GM04503 (cell line): Measurements from ENCODE around the gene KCNJ12.
"Not testable (repeated sequence)": the region's sequence is repeated elsewhere in the genome, so short reads cannot be mapped to it uniquely, and the experiment has no call there.

Experiments used
- DNase-seq: peaks from one replicate; pipeline ENCODE4 v3.0.0-alpha.2; 2012; ENCODE audit warnings: low read depth

Gene KCNJ12

DNA sequence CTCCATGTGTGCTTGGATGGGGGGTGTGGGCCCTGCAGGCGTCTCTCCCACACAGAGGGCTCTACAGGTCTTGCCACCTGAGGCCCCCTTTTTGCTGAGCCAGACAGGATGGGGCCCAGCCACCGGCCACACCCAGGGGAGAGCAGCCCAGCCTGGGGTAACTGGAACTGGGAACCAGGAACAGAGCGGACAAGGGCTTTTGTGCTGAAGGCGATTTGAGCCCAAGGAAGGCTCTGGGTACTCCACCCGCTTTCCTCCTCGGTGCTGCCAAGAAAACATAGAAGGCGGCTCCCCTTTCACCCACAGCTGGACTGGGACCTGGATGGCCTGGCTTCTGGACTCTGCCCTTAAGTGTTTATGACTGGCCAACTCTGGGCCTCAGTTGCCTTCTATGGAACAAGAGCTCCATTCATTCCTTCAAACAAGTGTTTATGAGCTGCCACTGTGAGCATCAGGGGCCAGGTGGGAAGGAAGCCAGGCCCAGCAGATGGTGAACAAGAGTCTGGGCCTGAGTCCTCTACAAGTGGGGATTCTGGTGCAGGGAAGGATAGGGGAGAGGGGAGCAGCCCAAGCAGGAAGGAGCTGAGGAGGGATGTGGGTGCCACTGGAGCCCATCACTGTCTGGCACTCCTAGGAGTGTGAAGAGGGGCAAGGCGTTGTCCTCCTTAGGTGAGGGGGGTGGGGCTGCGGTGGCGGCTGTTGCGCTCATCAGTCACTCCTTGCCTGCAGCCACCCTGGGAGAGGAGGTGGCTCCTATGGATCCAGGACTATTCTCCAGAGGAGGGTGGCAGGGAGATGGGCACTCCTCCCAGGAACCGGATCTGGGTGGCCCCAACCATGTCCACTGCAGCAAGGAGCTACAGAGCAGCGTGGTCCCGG is 46.4 kb downstream of the KCNJ12 start:
- not testable (repeated sequence) for DNase-seq

DNA sequence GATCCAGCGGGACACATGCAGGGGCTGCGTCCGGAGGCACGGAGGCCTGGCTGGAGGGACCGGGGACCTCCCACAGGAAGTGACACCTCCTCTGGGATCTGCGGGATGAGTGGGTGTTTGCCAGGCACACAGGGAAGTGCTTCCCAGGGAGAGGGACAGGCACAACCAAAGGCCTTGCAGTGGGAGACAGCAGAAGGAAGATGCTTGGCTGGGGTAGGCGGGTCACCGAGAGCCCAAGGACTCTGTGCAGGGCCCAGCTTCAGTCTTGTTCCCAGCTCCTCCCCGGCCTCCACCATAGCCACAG is 47.0 kb downstream of the KCNJ12 start:
- DNase-seq: not testable (repeated sequence)

DNA sequence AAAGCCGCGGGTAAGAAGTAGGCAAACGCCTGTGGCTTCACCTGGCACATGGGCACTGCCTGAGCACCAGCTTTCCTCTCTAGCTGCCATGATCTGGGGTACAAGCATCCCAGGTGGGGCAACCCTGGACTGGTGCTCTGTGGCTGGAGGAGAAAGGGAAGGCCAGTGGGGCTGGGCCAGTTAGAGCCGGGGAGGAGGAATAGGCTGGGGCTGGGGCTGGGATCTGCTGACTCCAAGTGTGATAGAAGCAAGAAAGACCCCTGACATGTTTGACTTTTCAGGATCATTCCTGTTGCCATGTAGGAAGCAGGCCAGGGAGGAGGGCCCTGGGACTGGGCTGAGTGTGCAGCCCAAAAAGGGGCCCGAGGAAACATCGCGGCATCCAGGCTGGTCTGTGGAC is 48.5 kb downstream of the KCNJ12 start:
- DNase-seq: not testable (repeated sequence)

DNA sequence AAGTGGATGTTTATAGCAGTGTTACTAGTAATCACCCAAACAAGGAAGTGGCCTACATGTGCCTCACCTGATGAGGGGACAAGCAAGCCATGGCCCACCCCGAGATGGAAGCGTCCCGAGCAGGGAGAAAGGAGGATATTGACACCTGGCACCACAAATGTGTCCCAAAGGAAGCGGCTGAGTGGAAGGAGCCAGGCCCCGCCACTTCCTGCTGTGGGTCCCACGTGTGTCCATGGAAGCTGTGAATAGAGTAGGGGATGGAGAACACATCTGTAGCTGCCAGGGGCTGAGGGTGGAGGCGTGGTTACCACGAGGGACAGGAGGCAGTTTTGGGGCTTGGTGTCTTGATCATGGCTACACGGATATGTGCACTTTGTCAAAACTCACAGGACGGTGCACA is 49.2 kb downstream of the KCNJ12 start:
- no peak for DNase-seq

DNA sequence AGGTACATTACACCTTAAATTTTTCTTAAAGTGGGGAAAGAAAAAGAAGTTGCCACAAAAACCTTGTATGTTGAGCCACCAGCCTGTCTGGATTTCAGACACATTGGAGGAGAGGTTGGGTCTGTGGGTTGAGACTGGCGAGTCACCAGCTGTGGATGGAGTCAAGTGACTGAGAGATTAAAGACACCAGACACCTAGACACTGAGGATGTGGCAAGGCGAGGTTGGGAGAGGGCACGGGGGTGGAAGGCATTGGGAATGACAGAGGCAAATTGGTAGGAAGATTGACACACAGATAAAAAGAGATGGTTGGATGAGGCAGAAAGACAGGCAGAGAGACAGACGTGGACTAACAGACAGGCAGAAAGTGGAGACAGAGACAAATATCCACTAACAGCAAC is 49.6 kb downstream of the KCNJ12 start:
- no peak for DNase-seq

DNA sequence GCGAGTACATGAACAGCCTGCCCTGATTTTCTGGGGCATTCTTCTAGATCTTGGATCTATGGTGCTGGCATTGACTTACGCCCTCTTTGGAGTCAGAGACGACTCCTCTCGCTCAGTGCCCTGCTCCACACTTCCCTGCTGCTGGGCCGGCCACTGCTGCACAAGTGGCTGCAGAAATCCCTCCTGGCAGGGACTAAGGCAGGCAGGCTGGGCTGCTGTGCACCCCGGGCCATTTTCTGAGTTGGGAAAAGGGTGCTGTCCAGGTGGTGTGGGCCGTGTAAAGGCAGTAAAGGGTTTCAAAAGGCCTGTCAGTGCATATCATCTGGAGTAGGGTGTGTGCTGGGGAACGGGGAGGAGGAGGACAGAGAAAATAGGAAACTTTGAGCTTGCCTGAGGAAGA is 50.1 kb downstream of the KCNJ12 start:
- not testable (repeated sequence) for DNase-seq

DNA sequence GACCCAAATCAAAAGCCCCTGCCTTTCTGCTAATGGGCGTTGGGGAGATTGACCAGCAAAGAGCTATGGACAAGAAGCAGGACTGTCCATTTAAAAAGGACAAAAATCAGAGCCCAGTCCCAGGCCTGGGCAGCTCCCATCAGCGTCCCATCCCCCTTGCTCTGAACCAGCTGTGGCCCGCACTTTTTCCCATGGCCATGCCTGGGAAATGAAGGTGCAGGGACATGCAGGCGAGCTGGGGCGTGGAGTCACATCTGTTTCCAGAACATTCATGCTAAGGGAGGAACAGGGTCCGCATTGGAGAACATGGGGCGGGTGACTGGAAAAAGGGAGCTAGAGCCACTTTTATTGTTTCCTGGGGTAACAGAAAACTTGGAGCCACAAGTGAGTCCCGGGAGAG is 50.7 kb downstream of the KCNJ12 start:
- not testable (repeated sequence) for DNase-seq

DNA sequence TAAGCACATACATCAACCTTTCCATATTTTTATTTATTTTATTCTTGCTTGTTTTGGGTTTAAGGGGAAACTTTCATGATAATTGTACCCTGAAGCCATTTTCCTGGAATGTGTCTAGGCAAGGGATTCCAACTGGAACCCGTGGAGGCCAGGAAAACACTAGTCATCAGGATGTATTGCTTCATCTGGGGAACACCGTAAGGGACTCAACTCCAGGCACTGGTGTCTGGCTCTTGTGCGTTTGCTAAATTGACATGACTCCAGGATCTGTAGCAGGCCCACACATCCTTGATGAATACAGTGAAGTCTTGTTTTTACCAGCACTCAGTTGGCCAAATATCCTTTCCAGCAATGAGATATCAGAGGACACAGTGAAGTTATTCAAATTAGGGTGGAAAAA is 51.6 kb downstream of the KCNJ12 start:
- not testable (repeated sequence) for DNase-seq

DNA sequence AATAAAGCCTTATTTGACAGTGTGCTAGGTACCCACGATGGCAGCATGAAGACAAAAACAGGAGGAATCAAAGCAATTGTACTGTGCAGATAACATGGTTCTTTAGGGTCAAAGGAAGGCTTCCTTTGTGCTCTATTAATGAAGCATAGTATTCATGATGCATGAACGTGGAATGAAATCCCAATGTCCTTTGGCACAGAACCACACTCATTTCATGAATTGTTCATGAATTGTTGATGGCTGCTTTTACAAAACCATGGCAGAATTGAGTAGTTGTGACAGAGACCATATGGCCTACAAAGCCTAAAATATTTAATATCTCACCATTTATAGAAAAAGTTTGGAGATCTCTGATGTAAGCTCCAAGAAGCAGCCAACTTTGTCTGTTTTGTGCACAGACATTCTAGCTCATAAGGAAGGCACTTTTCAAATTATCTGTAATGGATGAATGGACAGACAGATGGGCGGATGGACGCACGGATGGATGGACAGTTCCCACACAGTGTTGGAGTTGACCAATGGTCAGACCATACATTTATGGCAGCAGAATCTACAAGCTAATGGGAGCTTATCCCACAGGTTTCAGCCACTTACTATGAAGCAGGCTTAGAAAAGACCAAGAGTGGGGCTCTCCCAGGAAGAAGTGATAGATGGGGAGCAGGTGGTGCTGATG is 52.7 kb downstream of the KCNJ12 start:
- not testable (repeated sequence) for DNase-seq

DNA sequence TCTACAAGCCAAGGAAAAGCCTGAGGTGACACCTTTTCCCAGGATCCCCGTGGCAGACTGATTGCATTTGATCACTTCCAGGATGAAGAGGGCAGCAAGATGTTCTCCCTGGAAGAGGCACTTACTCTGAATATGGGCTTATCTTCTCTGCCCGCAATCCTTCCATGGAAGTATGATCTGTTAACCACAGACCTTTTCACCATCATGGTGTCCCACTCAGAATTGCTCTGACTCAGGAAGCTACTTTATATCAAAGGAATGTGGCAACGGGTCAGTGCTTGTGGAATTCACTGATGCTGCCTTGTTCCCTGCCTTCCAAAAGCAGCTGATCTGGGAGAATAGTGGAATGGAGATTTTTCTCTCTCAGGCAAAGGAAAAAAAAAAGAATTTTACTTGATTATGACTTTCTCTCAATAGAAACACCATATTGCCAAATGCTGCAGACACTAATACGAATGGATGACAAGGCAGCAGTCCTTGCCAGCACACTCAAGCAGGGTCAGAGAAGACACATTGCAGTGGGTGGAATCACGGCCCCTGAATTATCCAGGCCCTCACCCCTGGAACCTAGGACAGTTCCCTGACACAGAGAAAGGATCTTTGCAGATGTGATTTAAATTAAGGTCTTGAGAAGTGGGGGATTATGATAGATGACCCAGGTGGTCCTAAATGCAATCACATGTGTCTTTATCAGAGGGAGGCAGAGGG is 53.9 kb downstream of the KCNJ12 start:
- peak; percentile 36 for DNase-seq

DNA sequence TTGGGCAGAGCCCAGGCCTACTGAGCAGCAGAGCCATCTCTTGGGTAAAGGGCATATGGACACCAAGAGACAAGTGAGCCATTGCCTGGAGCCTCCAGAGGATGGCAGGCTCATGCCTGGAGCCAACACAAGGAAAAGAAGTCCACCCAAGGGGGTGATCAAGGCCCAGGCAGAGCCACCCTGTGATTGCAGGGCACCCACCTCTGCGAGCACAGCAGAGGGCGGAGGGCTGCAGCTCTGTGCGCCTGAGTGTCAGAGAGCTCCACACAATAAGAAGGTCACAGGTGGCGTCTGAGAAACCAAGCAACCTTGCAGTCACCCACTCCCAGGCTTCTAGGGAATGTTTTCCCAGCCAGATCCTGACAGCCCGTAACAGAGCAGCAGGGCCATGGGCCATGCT is 57.8 kb downstream of the KCNJ12 start:
- not testable (repeated sequence) for DNase-seq

DNA sequence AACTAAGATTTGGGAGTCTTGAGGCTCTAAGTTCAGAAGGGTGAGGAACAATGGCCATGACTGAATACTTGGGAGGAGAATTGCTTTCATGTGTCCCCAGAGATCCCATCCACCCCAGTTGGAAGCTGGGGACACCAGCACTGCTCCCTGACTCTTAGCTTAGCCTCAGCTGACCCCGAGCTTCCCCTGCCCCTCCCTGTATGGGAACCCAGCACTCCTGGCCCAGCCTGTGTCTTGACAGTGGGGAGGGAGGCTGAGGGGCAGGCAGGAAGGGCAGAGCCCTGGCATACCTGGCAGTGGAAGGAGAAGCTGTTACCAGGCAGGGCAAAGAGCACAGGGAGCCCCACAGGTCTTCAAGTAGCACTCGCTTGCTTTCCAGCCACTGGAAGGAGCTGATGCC is 58.8 kb downstream of the KCNJ12 start:
- DNase-seq: not testable (repeated sequence)

DNA sequence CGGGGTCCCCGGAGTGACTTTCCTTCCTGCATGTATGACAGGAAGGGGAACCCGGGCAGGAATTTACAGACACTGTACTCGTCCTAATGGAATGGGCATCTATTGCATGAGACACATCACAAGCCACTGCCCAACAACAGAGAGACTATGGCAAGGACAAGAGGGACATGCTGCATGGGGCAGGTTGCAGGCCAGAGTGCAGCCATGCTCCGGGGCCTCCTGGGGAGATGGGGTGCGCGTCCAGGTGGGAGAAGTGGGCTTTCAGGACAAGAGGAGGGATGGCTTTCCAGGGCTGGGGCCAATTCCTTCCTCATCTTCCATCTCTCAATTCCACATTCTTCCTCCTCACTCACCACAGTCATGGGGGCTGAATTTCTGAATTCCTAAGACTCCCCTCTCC is 60.3 kb downstream of the KCNJ12 start:
- not testable (repeated sequence) for DNase-seq

DNA sequence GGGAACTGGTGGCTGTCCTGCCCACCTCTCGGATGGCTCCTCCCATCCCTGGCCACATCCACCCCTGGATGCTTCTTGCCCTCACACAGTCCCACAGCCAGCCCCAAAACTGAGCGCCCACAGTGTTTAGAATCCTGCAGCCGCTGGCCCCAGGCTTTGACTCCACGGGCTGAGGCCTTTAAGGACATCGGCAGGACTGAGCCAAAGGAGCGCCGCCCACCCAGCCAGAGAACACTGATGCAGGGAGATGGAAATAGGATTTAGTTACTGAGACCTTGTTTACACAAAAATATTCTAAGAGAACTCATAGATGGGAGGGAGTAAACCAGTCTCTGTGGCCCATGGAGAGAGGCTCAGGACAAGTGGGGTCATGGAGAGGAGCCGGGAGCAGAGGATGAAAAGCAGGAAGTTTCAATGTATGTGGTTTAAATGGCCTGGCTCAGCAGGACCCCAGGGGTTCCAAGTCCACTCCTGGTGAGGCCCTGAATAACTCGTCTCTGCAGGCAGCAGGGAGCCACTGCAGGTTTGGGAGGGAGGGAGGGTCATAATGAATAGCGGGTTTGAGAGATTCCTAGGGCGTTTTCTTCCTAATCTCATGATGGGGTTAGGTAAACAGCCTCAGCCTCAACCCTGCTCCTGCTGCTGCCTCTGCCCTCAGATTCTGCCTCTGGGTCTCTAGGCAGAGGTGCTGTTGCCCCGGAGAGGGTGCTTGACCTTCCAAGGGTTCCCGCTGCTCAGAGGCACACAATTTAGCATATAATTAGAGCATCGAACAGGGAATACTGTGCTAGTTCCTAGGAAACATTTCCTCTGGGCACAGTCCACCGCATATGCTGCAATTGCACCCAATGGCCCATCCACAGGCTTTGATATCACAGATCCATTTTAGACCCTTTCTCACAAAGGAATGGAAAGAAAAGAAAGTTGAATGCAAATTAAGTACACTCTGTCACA is 61.0 kb downstream of the KCNJ12 start:
- not testable (repeated sequence) for DNase-seq

DNA sequence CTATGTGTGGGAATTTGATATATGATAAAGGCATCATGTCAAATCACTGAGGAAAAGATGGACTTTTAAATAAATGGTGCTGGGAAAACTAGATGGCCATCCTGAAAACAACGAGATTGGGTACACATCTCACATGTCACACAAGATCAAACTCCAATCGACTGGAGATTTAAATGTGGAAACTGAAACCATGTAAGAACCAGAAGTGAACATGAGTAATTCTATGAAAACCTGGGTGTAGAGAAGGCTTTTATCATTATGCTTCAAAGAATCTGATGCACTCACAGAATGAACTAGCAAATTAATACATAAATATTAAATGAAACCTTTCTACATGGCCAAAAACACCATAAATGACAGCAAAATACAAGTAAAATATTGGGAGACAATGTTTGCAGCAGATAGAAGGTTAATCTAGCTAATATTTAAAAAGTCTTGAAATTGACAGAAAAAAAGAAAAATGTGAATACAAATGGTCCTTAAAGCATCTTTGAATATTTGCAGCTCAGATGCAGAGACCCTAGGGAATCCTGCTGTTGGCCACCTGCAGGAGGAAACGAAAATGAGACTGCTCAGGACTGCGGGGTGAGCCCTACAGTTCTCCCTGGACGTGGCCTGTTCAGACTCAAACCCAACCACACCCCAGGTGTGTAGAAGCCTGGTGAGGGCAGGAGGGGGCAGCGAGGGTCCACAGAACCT is 62.3 kb downstream of the KCNJ12 start:
- DNase-seq: not testable (repeated sequence)

DNA sequence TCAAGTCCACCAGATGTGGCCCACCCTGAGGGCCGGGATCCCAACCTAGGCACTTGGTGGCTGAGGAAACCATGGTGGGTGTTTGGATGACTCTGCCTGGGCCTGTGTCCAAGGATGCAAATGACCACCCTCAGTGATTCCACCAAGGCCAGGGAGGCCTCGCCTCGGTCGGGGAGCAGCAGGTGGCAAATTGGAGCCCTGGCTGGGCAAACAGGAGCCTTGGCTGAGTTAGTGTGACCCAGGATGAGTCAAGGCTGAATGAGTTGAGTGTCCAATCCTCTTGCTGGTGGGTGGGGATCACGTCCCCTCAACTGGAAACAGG is 62.8 kb downstream of the KCNJ12 start:
- not testable (repeated sequence) for DNase-seq

DNA sequence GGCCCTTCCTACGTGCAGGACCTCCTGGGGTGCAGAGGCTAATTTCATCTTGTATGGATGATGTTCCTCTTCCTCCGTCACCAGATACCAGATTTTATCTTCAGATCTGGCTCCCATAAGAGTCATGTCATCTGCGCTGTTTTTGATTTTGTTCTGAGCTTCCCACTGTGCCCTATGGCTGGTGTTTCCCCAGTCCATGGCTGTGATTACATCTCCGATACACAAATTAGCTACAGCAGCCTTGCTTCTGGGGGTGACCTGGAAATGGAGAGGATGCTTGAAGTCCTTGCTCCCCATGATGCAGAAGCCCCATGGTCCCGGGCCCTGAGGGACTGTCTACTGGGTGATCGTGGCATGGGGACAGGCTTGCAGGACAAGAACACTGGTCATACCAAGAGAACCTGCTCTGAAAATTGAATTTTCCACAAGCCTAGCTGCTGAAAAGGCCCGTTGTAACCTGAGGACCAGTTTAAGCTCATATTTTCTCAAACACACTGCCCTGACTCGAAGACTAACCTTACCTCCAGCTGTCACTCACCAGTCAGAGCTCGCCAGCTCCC is 69.0 kb downstream of the KCNJ12 start:
- DNase-seq: no peak

DNA sequence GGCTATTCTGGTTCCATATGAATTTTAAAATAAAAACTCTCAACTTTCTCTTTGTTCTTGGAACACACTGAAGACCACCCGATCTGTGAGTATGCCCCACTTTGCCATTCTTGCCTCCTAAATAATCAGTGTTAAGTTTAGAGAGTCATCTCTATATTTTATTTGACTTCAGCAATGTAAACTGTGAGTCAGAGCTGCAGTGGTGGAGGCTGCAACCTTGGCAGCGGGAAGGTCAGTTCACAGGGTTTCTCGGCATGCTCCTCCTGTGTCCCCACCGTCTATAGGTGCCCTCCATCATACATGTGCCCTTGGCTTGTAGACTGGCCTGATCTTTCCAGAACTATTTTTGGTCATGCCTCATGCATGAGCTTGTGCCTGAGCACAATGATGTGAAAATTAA is 71.4 kb downstream of the KCNJ12 start:
- DNase-seq: not testable (repeated sequence)

DNA sequence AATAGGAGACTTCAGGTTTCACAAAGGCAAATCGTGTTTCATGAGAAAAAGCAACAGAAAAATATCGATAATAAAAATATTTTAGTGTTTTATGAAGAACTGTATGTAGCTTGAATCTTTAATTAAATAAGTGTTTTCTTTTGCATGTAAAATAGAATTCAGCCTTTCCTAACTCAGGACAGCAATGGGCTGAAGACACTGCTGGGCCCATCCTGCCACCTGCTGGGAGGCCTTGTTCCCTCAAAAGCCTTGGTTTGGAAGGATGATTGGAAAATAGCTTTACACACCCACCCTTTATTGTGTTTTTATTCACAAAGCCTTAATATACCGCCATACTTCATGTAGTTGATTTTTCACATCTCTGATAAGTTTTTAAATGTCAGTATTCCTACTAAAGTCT is 73.7 kb downstream of the KCNJ12 start:
- not testable (repeated sequence) for DNase-seq

DNA sequence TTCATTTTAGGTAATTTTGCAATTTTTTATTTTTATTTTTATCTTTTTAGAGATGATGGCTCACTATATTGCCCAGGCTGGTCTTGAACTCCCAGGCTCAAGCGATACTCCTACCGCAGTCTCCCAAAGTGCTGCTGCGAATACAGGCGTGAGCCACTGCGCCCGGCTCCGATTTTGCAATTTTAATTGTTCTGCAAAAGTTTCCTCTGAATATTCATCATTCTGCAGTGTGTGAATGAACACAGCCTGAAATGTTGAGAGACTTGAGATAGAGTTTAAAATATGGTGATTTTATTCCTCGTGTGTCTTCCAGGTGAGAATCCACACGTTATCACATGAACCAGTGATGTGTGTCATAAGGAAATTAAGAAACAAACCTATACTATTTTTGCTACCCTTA is 75.8 kb downstream of the KCNJ12 start:
- DNase-seq: no peak
